Panc1 (cell line): Measurements from ENCODE around the gene CD164L2. TPM values are rescaled to one million over a fixed set of nuclear protein-coding genes. Genes with fewer than 3 reads are reported as not detected.

Experiments
- ATAC-seq: fragments of 200-7000 bp; cut with Tn5 transposase; 2 replicates; pipeline ENCODE4 v1.9.1; 2020; ENCODE audit warnings: mild to moderate bottlenecking, moderate library complexity
- BruUV-seq: library from RNA; stranded (reverse); fragments of 400-500 nt; replicated peaks from 2 replicates; lab custom pipeline; 2021; lab: Mats Ljungman, UMichigan
- CTCF ChIA-PET: fragments of 300-600 bp; sonication (Branson Sonifier 250); formaldehyde crosslinking; loops from one replicate; lab custom pipeline; 2022; ENCODE audit warnings: antibody characterized with exemption; lab: Charles Lee
- POLR2A ChIA-PET: fragments of 300-600 bp; sonication (Branson Sonifier 250); formaldehyde crosslinking; loops from one replicate; lab custom pipeline; 2022; ENCODE audit warnings: antibody characterized with exemption; lab: Charles Lee
- DNase-seq: peaks from one replicate; pipeline ENCODE4 v3.0.0-alpha.2; 2010; ENCODE audit warnings: low read depth, low spot score
- H3K27ac ChIP-seq: 2 replicates; pipeline ENCODE4 v1.5.1; 2011; ENCODE audit warnings: mild to moderate bottlenecking, low read length, inconsistent platforms
- H3K27me3 ChIP-seq: fragments of 200-500 bp; sonication (Bioruptor generic); 2 replicates; pipeline ENCODE4 v1.6.0; 2014; ENCODE audit warnings: low read length, inconsistent platforms; ENCODE audit not compliant: control insufficient read depth, insufficient read depth
- H3K36me3 ChIP-seq: fragments of 200-500 bp; sonication (Bioruptor generic); 2 replicates; pipeline ENCODE4 v1.5.1; 2014; ENCODE audit warnings: inconsistent platforms, mild to moderate bottlenecking, low read length, moderate library complexity; ENCODE audit not compliant: control insufficient read depth, insufficient read depth
- H3K4me1 ChIP-seq: 2 replicates; pipeline ENCODE4 v1.5.1; 2011; ENCODE audit warnings: inconsistent platforms, mild to moderate bottlenecking, low read length, moderate library complexity; ENCODE audit not compliant: control insufficient read depth, insufficient read depth
- H3K4me3 ChIP-seq, 2 experiments: 2 replicates each; pipeline ENCODE4 v1.5.1; 2011 to 2012; ENCODE audit warnings: low read depth in 2 of 2, low read length in 2 of 2, mild to moderate bottlenecking in 2 of 2, inconsistent platforms in 1 of 2, moderate library complexity in 1 of 2
- H3K9me3 ChIP-seq: fragments of 200-500 bp; sonication (Bioruptor generic); 2 replicates; pipeline ENCODE4 v1.5.1; 2014; ENCODE audit warnings: low read depth, mild to moderate bottlenecking, inconsistent platforms, low read length, moderate library complexity; ENCODE audit not compliant: control insufficient read depth, insufficient read depth
- CTCF ChIP-seq: fragments of 450-650 bp; IDR thresholded peaks from 2 replicates; pipeline ENCODE4 v1.5.1; 2017; ENCODE audit warnings: mild to moderate bottlenecking
- POLR2AphosphoS5 ChIP-seq: IDR thresholded peaks from 2 replicates; pipeline ENCODE4 v1.6.1; 2012; ENCODE audit warnings: mild to moderate bottlenecking, low read depth, low read length, moderate library complexity
- REST ChIP-seq, 2 experiments: IDR thresholded peaks; 2 replicates each; pipeline ENCODE4 v1.6.1; 2011 to 2012; ENCODE audit warnings: low read depth in 2 of 2, control low read depth in 1 of 2, low read length in 1 of 2, mild to moderate bottlenecking in 1 of 2, moderate library complexity in 1 of 2; ENCODE audit not compliant: insufficient read depth in 1 of 2
- SIN3A ChIP-seq: IDR thresholded peaks from 2 replicates; pipeline ENCODE4 v1.6.1; 2012; ENCODE audit warnings: low read depth, mild to moderate bottlenecking, low read length, moderate library complexity, borderline replicate concordance; ENCODE audit not compliant: insufficient read depth
- TCF7L2 ChIP-seq: IDR thresholded peaks from 2 replicates; pipeline ENCODE4 v1.6.1; 2011; ENCODE audit warnings: mild to moderate bottlenecking, low read depth, low read length, inconsistent platforms
- in situ Hi-C: cut with HindIII; loops from 2 replicates; pipeline ENCODE4 v1.10.0; 2016; ENCODE audit warnings: low sequenced_read_pairs, low pct_unique_long_range_greater_than_20kb
- intact Hi-C: fragments of 100-400 bp; cut with micrococcal nuclease; formaldehyde crosslinking; loops from one replicate; pipeline ENCODE4 v1.10.0; 2022; ENCODE audit not compliant: unreplicated experiment
- total RNA-seq: library from RNA; stranded (reverse); gene quantifications from one replicate; pipeline ENCODE4 v1.2.1, GENCODE V29; 2021; ENCODE audit not compliant: unreplicated experiment

The CD164L2 gene
- total RNA-seq, 1 experiment from 2014 or later, result 0.13 TPM

- Histone ChIP-seq H3K4me3 (no peak overlapping the region), H3K27ac (no peak overlapping the region), H3K36me3 (peaks cover 20% of the 10 kb centered on the region), H3K27me3 (no peaks in the 10 kb centered on the region), H3K4me1 (no peaks in the 10 kb centered on the region), H3K9me3 (no peaks in the 10 kb centered on the region)
- intact Hi-C loops, result loop anchor here (10.0 kb wide), 1 partner anchor 74 kb away; no protein-coding TSS in a partner anchor
- POLR2A ChIA-PET, result no interaction called here
- DNase-seq (no peak), ATAC-seq (no peak)
- in situ Hi-C loops, result loop anchor here (10.0 kb wide), 1 partner anchor 194 kb away; the partner anchor contains the start of gene AHDC1
- TF ChIP-seq REST (IDR thresholded peaks at IDR 0.05; ENCODE audit: insufficient read depth in 1 of 2, low read depth in 2 of 2, low read length in 1 of 2) (no peak), CTCF (no peak), TCF7L2 (no peak), SIN3A (no peak), POLR2AphosphoS5 (no peak)
- CTCF ChIA-PET, result interaction anchor here (0.5 kb wide), 1 partner anchor 395 kb away, joined by 3 read pairs; no protein-coding TSS in a partner anchor
- BruUV-seq, result no TSS peak
These were observed 27.6 kb upstream of the CD164L2 start for GRCh38 chr1:27410709-27411108.

- Histone ChIP-seq H3K27me3 (no peaks in the 10 kb centered on the region), H3K27ac (no peak overlapping the region), H3K36me3 (peaks cover 16% of the 10 kb centered on the region), H3K4me1 (no peaks in the 10 kb centered on the region), H3K4me3 (no peak overlapping the region), H3K9me3 (no peaks in the 10 kb centered on the region)
- BruUV-seq, result no TSS peak
- TF ChIP-seq CTCF, result no peak
- TF ChIP-seq REST (IDR thresholded peaks at IDR 0.05; ENCODE audit: insufficient read depth in 1 of 2, low read depth in 2 of 2, low read length in 1 of 2), result no peak
- TF ChIP-seq POLR2AphosphoS5, result no peak
- no peak for TF ChIP-seq TCF7L2
- no peak for TF ChIP-seq SIN3A
- ChIA-PET POLR2A (interaction anchor here (0.6 kb wide), 1 partner anchor 68 kb away, joined by 3 read pairs; no protein-coding TSS in a partner anchor), CTCF (no interaction called here)
- no peak for DNase-seq
- in situ Hi-C loops, result loop anchor here (10.0 kb wide), 1 partner anchor 195 kb away; the partner anchor contains the start of gene AHDC1
- no peak for ATAC-seq
- intact Hi-C loops, result loop anchor here (10.0 kb wide), 1 partner anchor 75 kb away; no protein-coding TSS in a partner anchor
These were observed 26.5 kb upstream of the CD164L2 start for GRCh38 chr1:27409669-27410068.
